ENCODE results near the gene CNN1. TPM values are rescaled to one million over a fixed set of nuclear protein-coding genes. Genes with fewer than 3 reads are reported as not detected.
A peak's percentile ranks its signal among the peaks of the same experiment; 100 is the strongest.

Gene CNN1
- total RNA-seq, 2 donors from 2014 or later = 12.8 to 16.2 TPM

DNA sequence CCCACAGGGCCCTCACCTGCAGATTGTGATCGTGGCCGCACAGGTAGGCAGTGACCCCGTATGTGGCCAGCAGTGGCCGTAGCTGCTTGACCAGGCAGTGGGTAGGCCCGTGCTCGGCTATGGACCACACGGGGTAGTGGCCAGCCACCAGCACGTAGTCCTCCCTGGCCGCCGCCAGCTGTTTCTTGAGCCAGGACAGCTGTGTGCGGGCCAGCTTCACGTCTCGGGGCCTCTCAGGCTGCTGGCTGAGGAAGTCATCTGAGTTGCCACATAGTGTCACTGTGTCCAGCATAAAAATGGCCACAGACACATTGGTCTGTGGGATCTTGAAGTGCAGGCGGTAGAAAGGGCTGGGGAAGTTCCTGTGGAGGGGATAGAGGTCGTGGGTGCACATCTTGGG, 37.6 kb downstream of the CNN1 start:
- H3K4me3 Mint-ChIP-seq = no peak overlapping the region
- Histone ChIP-seq H3K27me3 (ENCODE audit: control insufficient read depth, insufficient read depth, low read length, poor library complexity, severe bottlenecking) (no peaks in the 10 kb centered on the region), H3K9ac (ENCODE audit: extremely low read depth, low read length, poor library complexity, severe bottlenecking) (no peak overlapping the region), H3K4me1 (ENCODE audit: control insufficient read depth, insufficient read depth, low read length) (no peaks in the 10 kb centered on the region), H3K36me3 (ENCODE audit: control insufficient read depth, insufficient read depth, low read length) (no peaks in the 10 kb centered on the region), H3K4me3 (ENCODE audit: low read length) (no peak overlapping the region), H3K9me3 (ENCODE audit: control insufficient read depth, low read length) (no peaks in the 10 kb centered on the region), H3K27ac (ENCODE audit: low read depth, low read length) (no peak overlapping the region)
- H3K4me1 Mint-ChIP-seq = no peaks in the 10 kb centered on the region
- WGBS, 2 experiments (ENCODE audit: insufficient coverage in 1 of 2, insufficient read length in 1 of 2) = 90 to 93% methylated on average over 12 to 15 of the region's 15 CpGs
- peaks cover 5% of the 10 kb centered on the region for H3K9me3 Mint-ChIP-seq
- peaks cover 20% of the 10 kb centered on the region for H3K27me3 Mint-ChIP-seq (ENCODE audit: insufficient read depth)
- TF ChIP-seq, protein P1, sequence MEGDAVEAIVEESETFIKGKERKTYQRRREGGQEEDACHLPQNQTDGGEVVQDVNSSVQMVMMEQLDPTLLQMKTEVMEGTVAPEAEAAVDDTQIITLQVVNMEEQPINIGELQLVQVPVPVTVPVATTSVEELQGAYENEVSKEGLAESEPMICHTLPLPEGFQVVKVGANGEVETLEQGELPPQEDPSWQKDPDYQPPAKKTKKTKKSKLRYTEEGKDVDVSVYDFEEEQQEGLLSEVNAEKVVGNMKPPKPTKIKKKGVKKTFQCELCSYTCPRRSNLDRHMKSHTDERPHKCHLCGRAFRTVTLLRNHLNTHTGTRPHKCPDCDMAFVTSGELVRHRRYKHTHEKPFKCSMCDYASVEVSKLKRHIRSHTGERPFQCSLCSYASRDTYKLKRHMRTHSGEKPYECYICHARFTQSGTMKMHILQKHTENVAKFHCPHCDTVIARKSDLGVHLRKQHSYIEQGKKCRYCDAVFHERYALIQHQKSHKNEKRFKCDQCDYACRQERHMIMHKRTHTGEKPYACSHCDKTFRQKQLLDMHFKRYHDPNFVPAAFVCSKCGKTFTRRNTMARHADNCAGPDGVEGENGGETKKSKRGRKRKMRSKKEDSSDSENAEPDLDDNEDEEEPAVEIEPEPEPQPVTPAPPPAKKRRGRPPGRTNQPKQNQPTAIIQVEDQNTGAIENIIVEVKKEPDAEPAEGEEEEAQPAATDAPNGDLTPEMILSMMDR (conservative IDR thresholded peaks at IDR 0.05) = no peak
- no peak for DNase-seq
- no peaks in the 10 kb centered on the region for H3K36me3 Mint-ChIP-seq (ENCODE audit: low read depth)
- H3K27ac Mint-ChIP-seq = no peak overlapping the region

DNA sequence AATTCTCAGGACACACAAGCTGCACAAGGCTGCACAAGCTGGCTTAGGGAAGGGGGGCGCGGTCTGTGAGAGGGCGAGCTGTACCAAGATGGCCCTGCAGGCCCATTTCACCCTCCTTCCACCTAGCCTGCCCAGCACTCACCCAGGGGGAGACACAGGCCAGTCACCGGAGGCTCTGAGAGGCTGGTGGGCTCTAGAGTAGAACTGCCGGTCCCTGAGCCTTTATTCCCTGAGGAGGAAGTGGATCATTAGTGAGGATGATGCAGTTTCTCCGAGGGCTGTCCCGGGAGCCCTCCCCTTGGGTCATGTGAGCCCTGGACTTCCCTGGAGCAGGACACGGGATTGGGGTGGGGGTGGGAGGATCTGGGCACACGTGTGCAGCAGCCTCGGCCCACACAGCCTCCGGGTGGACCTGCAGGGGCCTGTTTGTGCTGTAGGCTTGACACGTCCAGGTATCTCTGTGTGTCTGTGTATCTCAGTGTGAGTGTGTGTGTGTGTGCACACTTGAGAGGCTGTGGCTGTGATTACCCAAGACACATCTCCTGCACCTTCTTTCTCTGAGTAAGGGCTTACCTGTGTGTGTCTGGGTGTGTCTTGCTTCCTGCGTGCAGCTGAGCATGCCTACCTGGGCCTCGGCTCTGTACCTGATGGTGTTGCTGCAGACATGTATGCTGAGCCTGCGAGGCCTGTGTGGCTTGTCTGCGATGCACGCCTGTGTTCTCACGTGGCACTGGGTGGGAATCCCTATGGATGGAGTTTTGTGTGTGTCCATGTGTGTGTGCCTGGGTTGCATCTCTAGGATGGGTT, 39.0 kb downstream of the CNN1 start, which contains the start of gene ACP5:
TSS of gene ACP5 (minus strand) at position 195 of the 807 bp plus-strand sequence. CDS start 328 bp downstream, outside the sequence.
- WGBS, 2 experiments (ENCODE audit: insufficient coverage in 1 of 2, insufficient read length in 1 of 2) = 87 to 93% methylated on average over 3 to 18 of the region's 18 CpGs
- peaks cover 3% of the 10 kb centered on the region for H3K4me1 Mint-ChIP-seq
- peak within 1 kb of the TSS; percentile 36 for H3K4me3 Mint-ChIP-seq
- no peak within 1 kb of the TSS for H3K27ac Mint-ChIP-seq
- no peak within 1 kb of the TSS for H3K4me3 ChIP-seq (ENCODE audit: low read length)
- TF ChIP-seq, protein P1 (conservative IDR thresholded peaks at IDR 0.05) = no peak
- peaks cover 5% of the 10 kb centered on the region for H3K9me3 Mint-ChIP-seq
- peaks cover 22% of the 10 kb centered on the region for H3K27me3 Mint-ChIP-seq (ENCODE audit: insufficient read depth)
- H3K9ac ChIP-seq (ENCODE audit: extremely low read depth, low read length, poor library complexity, severe bottlenecking) = no peak within 1 kb of the TSS
- H3K27ac ChIP-seq (ENCODE audit: low read depth, low read length) = no peak within 1 kb of the TSS
- H3K9me3 ChIP-seq (ENCODE audit: control insufficient read depth, low read length) = no peaks in the 10 kb centered on the region
- H3K4me1 ChIP-seq (ENCODE audit: control insufficient read depth, insufficient read depth, low read length) = no peaks in the 10 kb centered on the region
- H3K36me3 Mint-ChIP-seq (ENCODE audit: low read depth) = no peaks in the 10 kb centered on the region
- no peak for DNase-seq
- no peaks in the 10 kb centered on the region for H3K27me3 ChIP-seq (ENCODE audit: control insufficient read depth, insufficient read depth, low read length, poor library complexity, severe bottlenecking)
- no peaks in the 10 kb centered on the region for H3K36me3 ChIP-seq (ENCODE audit: control insufficient read depth, insufficient read depth, low read length)

DNA sequence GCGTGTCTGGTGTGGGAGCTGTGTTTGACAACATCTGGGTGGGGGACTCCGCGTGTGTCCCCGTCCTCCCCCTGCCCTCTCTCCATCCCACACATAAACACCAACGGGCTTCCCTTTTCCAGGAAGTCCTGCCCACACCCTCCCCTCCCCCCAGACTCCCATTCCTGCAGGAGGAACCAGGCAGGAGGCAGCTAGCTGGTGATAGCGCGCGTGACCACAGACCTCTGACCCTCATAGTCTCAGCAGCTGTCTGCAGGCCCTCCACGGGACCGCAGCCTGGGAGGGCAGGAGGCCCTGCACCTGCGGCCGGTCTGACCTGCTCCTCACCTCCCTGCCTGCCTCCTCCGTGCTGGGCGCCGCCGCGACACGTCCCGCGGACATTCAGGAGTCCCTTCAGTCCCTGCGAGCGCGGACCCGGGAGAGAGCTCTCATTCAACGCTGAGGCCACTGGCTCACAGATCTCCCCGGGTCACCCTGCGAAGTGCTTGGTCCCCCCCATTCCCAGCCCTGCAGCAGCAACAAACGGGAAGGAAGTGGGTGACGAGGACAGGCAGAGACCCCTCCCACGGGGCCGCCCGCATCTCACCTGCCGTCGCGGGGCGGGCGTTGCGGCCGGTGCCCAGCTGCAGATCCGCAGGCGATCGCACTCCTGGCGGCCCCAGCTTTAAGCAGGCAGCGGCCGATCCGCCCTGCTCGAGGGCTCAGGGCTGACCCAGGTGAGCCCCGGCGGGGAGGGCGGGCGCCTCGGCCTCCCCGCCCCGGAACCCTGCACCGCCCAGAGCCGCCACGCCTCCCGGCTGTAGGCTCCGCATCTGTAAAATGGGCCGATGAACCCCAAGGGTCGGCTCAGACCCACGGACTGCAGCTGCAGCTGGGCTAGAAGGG, 39.8 kb downstream of the CNN1 start:
- WGBS, 2 experiments (ENCODE audit: insufficient coverage in 1 of 2, insufficient read length in 1 of 2) = 82 to 89% methylated on average over 46 to 62 of the region's 62 CpGs
- DNase-seq = peak; percentile 75
- Mint-ChIP-seq H3K9me3 (peaks cover 5% of the 10 kb centered on the region), H3K4me3 (peak overlapping the region; percentile 36), H3K36me3 (ENCODE audit: low read depth) (no peaks in the 10 kb centered on the region), H3K27me3 (ENCODE audit: insufficient read depth) (peaks cover 22% of the 10 kb centered on the region), H3K4me1 (peaks cover 3% of the 10 kb centered on the region), H3K27ac (no peak overlapping the region)
- no peak overlapping the region for H3K27ac ChIP-seq (ENCODE audit: low read depth, low read length)
- no peak overlapping the region for H3K4me3 ChIP-seq (ENCODE audit: low read length)
- H3K9ac ChIP-seq (ENCODE audit: extremely low read depth, low read length, poor library complexity, severe bottlenecking) = no peak overlapping the region
- TF ChIP-seq, protein P1 (conservative IDR thresholded peaks at IDR 0.05) = no peak
- H3K27me3 ChIP-seq (ENCODE audit: control insufficient read depth, insufficient read depth, low read length, poor library complexity, severe bottlenecking) = no peaks in the 10 kb centered on the region
- no peaks in the 10 kb centered on the region for H3K4me1 ChIP-seq (ENCODE audit: control insufficient read depth, insufficient read depth, low read length)
- H3K36me3 ChIP-seq (ENCODE audit: control insufficient read depth, insufficient read depth, low read length) = no peaks in the 10 kb centered on the region
- no peaks in the 10 kb centered on the region for H3K9me3 ChIP-seq (ENCODE audit: control insufficient read depth, low read length)

Data from endodermal cell (in vitro differentiated cells).